WTC11 (cell line): ENCODE measurements around the gene CABLES1. TPM values are rescaled to one million over a fixed set of nuclear protein-coding genes. Genes with fewer than 3 reads are reported as not detected.

Experiments used
- ATAC-seq: fragments of 200-7000 bp; cut with Tn5 transposase; 2 replicates; pipeline ENCODE4 v1.10.0; 2021; ENCODE audit warnings: mild to moderate bottlenecking, moderate library complexity
- CTCF ChIA-PET: fragments of 300-600 bp; sonication (Branson Sonifier 250); formaldehyde crosslinking; loops from one replicate; lab custom pipeline; 2021; ENCODE audit warnings: antibody characterized with exemption; lab: Charles Lee
- POLR2A ChIA-PET: fragments of 350-600 bp; sonication (Branson Sonifier 250); formaldehyde crosslinking; loops from one replicate; lab custom pipeline; 2021; ENCODE audit warnings: antibody characterized with exemption; lab: Charles Lee
- DNase-seq: peaks from one replicate; pipeline ENCODE4 v3.0.0; 2021; ENCODE audit warnings: low spot score
- H3K27ac Mint-ChIP-seq: 2 replicates; pipeline ENCODE4 v1.8.0; 2021; ENCODE audit warnings: mixed read lengths
- H3K27me3 Mint-ChIP-seq: 2 replicates; pipeline ENCODE4 v1.8.0; 2021; ENCODE audit warnings: low read depth, mild to moderate bottlenecking, moderate library complexity, mixed read lengths
- H3K36me3 Mint-ChIP-seq: 2 replicates; pipeline ENCODE4 v1.8.0; 2021; ENCODE audit warnings: mixed read lengths
- H3K4me1 Mint-ChIP-seq: 2 replicates; pipeline ENCODE4 v1.8.0; 2022; ENCODE audit warnings: mixed read lengths
- H3K4me3 Mint-ChIP-seq: 2 replicates; pipeline ENCODE4 v1.8.0; 2021; ENCODE audit warnings: mild to moderate bottlenecking, moderate library complexity, mixed read lengths
- H3K9me3 Mint-ChIP-seq: 2 replicates; pipeline ENCODE4 v1.8.0; 2021; ENCODE audit warnings: mixed read lengths
- AR ChIP-seq: fragments of 250-450 bp; sonication (Bioruptor Pico); IDR thresholded peaks from 2 replicates; pipeline ENCODE4 v1.9.0; 2021; ENCODE audit warnings: mild to moderate bottlenecking
- ARID4B ChIP-seq: sonication (generic); formaldehyde crosslinking; IDR thresholded peaks from 2 replicates; pipeline ENCODE4 v1.8.0; 2023; ENCODE audit warnings: missing genetic modification reagents, mild to moderate bottlenecking, borderline replicate concordance
- CREM ChIP-seq: sonication (generic); formaldehyde crosslinking; IDR thresholded peaks from 2 replicates; pipeline ENCODE4 v1.8.1; 2022; ENCODE audit warnings: mild to moderate bottlenecking, missing genetic modification reagents, moderate library complexity
- E2F1 ChIP-seq: sonication (generic); formaldehyde crosslinking; IDR thresholded peaks from 2 replicates; pipeline ENCODE4 v1.8.0; 2022; ENCODE audit warnings: mild to moderate bottlenecking, missing genetic modification reagents
- E2F4 ChIP-seq: sonication (generic); formaldehyde crosslinking; IDR thresholded peaks from 2 replicates; pipeline ENCODE4 v1.8.1; 2022; ENCODE audit warnings: low read depth, mild to moderate bottlenecking, moderate library complexity, missing genetic modification reagents, borderline replicate concordance
- ETV6 ChIP-seq: sonication (generic); formaldehyde crosslinking; IDR thresholded peaks from 2 replicates; pipeline ENCODE4 v1.8.1; 2022; ENCODE audit warnings: mild to moderate bottlenecking, missing genetic modification reagents
- FOXK1 ChIP-seq: sonication (generic); formaldehyde crosslinking; IDR thresholded peaks from 2 replicates; pipeline ENCODE4 v1.8.0; 2022; ENCODE audit warnings: mild to moderate bottlenecking, moderate library complexity, missing genetic modification reagents
- MYBL2 ChIP-seq: sonication (generic); formaldehyde crosslinking; IDR thresholded peaks from 2 replicates; pipeline ENCODE4 v1.8.1; 2023; ENCODE audit warnings: mild to moderate bottlenecking, moderate library complexity, missing genetic modification reagents
- PRDM15 ChIP-seq: sonication (generic); formaldehyde crosslinking; IDR thresholded peaks from 2 replicates; pipeline ENCODE4 v1.8.0; 2022; ENCODE audit warnings: missing genetic modification reagents
- RORB ChIP-seq: fragments of 250-450 bp; sonication (Bioruptor Pico); IDR thresholded peaks from 2 replicates; pipeline ENCODE4 v1.9.0; 2021; ENCODE audit warnings: mild to moderate bottlenecking
- TCF7 ChIP-seq: sonication (generic); formaldehyde crosslinking; IDR thresholded peaks from 2 replicates; pipeline ENCODE4 v1.8.0; 2022; ENCODE audit warnings: mild to moderate bottlenecking, low read depth, missing genetic modification reagents, moderate library complexity
- ZNF396 ChIP-seq: fragments of 250-450 bp; sonication (Bioruptor Pico); IDR thresholded peaks from 2 replicates; pipeline ENCODE4 v1.8.0; 2021; ENCODE audit warnings: mild to moderate bottlenecking, moderate library complexity, borderline replicate concordance
- total RNA-seq: library from RNA; stranded (reverse); gene quantifications from 3 replicates; pipeline ENCODE4 v1.2.3, GENCODE V29; 2021
- TF ChIP-seq, protein P1 (sequence below): sonication (generic); formaldehyde crosslinking; IDR thresholded peaks from 2 replicates; pipeline ENCODE4 v1.8.0; 2022; ENCODE audit warnings: mild to moderate bottlenecking, missing genetic modification reagents
- TF ChIP-seq, protein P2 (sequence below): sonication (generic); formaldehyde crosslinking; IDR thresholded peaks from 2 replicates; pipeline ENCODE4 v1.8.1; 2023; ENCODE audit warnings: mild to moderate bottlenecking, moderate library complexity, missing genetic modification reagents
- TF ChIP-seq, protein P3 (sequence below): sonication (generic); formaldehyde crosslinking; IDR thresholded peaks from 2 replicates; pipeline ENCODE4 v1.8.1; 2022; ENCODE audit warnings: missing genetic modification reagents, borderline replicate concordance

The CABLES1 gene
- total RNA-seq, 1 experiment from 2014 or later = 17.0 TPM

DNA sequence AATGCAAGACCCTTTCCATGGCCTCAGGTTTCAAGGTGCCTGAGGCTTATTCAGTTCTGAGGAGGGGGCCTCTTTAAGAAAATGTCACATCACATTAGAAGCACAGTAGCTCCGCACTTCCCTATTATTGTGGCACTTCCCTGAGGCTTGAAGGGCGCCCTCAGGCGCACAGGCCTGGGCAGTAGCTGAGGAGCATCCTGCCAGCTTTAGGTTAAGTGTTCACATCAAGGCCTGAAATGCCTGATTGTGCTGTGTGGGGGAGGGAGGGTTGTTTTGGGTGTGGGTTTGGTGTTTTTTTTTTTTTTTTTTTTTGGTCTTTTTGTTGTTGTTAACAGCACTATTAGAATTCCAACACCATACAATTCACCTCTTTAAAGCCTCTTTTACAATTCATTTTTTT, 107.9 kb downstream of the CABLES1 start:
- H3K4me3 Mint-ChIP-seq = no peak overlapping the region
- ChIA-PET CTCF (interaction anchor here (0.6 to 1.7 kb wide), 14 partner anchors 15 to 169 kb away, joined by 3 to 13 read pairs (median 5); no protein-coding TSS in a partner anchor), POLR2A (interaction anchor here (0.6 to 1.1 kb wide), 2 partner anchors 54 to 260 kb away, joined by 3 read pairs; no protein-coding TSS in a partner anchor)
- H3K27ac Mint-ChIP-seq = no peak overlapping the region
- no peak for TF ChIP-seq ETV6 (CRISPR knock-in tag)
- TF ChIP-seq FOXK1 (CRISPR knock-in tag) = no peak
- TF ChIP-seq E2F1 (CRISPR knock-in tag) = no peak
- TF ChIP-seq, protein P1, sequence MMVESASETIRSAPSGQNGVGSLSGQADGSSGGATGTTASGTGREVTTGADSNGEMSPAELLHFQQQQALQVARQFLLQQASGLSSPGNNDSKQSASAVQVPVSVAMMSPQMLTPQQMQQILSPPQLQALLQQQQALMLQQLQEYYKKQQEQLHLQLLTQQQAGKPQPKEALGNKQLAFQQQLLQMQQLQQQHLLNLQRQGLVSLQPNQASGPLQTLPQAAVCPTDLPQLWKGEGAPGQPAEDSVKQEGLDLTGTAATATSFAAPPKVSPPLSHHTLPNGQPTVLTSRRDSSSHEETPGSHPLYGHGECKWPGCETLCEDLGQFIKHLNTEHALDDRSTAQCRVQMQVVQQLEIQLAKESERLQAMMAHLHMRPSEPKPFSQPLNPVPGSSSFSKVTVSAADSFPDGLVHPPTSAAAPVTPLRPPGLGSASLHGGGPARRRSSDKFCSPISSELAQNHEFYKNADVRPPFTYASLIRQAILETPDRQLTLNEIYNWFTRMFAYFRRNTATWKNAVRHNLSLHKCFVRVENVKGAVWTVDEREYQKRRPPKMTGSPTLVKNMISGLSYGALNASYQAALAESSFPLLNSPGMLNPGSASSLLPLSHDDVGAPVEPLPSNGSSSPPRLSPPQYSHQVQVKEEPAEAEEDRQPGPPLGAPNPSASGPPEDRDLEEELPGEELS (CRISPR knock-in tag) = no peak
- TF ChIP-seq ARID4B (CRISPR knock-in tag) = no peak
- TF ChIP-seq E2F4 (CRISPR knock-in tag) = no peak
- TF ChIP-seq, protein P2, sequence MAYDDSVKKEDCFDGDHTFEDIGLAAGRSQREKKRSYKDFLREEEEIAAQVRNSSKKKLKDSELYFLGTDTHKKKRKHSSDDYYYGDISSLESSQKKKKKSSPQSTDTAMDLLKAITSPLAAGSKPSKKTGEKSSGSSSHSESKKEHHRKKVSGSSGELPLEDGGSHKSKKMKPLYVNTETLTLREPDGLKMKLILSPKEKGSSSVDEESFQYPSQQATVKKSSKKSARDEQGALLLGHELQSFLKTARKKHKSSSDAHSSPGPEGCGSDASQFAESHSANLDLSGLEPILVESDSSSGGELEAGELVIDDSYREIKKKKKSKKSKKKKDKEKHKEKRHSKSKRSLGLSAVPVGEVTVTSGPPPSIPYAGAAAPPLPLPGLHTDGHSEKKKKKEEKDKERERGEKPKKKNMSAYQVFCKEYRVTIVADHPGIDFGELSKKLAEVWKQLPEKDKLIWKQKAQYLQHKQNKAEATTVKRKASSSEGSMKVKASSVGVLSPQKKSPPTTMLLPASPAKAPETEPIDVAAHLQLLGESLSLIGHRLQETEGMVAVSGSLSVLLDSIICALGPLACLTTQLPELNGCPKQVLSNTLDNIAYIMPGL (CRISPR knock-in tag) = no peak
- TF ChIP-seq PRDM15 (CRISPR knock-in tag) = no peak
- no peak for TF ChIP-seq CREM
- no peak for TF ChIP-seq TCF7 (CRISPR knock-in tag)
- no peak for TF ChIP-seq AR
- TF ChIP-seq ZNF396 (CRISPR knock-in tag) = no peak
- no peak for TF ChIP-seq RORB (CRISPR knock-in tag)
- TF ChIP-seq, protein P3, sequence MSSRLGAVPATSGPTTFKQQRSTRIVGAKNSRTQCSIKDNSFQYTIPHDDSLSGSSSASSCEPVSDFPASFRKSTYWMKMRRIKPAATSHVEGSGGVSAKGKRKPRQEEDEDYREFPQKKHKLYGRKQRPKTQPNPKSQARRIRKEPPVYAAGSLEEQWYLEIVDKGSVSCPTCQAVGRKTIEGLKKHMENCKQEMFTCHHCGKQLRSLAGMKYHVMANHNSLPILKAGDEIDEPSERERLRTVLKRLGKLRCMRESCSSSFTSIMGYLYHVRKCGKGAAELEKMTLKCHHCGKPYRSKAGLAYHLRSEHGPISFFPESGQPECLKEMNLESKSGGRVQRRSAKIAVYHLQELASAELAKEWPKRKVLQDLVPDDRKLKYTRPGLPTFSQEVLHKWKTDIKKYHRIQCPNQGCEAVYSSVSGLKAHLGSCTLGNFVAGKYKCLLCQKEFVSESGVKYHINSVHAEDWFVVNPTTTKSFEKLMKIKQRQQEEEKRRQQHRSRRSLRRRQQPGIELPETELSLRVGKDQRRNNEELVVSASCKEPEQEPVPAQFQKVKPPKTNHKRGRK = no peak
- TF ChIP-seq MYBL2 (CRISPR knock-in tag) = no peak
- peaks cover 49% of the 10 kb centered on the region for H3K4me1 Mint-ChIP-seq
- H3K9me3 Mint-ChIP-seq = peaks cover 2% of the 10 kb centered on the region; the same call in 1 of the 2 replicates
- DNase-seq (peak; percentile 41), ATAC-seq (peak; percentile 81)
- no peaks in the 10 kb centered on the region; the same call in 1 of the 2 replicates for H3K27me3 Mint-ChIP-seq
- peaks cover 48% of the 10 kb centered on the region for H3K36me3 Mint-ChIP-seq
